CD8-positive, alpha-beta memory T cell (primary cell): ENCODE data around the gene ADAM22. TPM values are rescaled to one million over a fixed set of nuclear protein-coding genes. Genes with fewer than 3 reads are reported as not detected.

Source experiments
- CTCF ChIA-PET: fragments of 350-600 bp; sonication (Branson Sonifier 250); formaldehyde crosslinking; loops from one replicate; lab custom pipeline; 2021; ENCODE audit warnings: antibody characterized with exemption; lab: Charles Lee
- POLR2A ChIA-PET: fragments of 350-600 bp; sonication (Branson Sonifier 250); formaldehyde crosslinking; loops from one replicate; lab custom pipeline; 2021; ENCODE audit warnings: antibody characterized with exemption; lab: Charles Lee
- DNase-seq, 5 donors: peaks; one replicate each; pipeline versions ENCODE4 v3.0.0 to v3.0.0-alpha.2; 2020 to 2022; ENCODE audit warnings: mixed read lengths in 1 of 5
- H3K27ac ChIP-seq: one replicate; pipeline ENCODE4 v1.7.0; 2013; ENCODE audit warnings: low read depth, mild to moderate bottlenecking, low read length, moderate library complexity
- H3K27me3 ChIP-seq: 2 replicates; pipeline ENCODE4 v1.7.0; 2013; ENCODE audit warnings: low read length, mild to moderate bottlenecking; ENCODE audit not compliant: insufficient read depth, poor library complexity, severe bottlenecking
- H3K36me3 ChIP-seq: 2 replicates; pipeline ENCODE4 v1.7.0; 2013; ENCODE audit warnings: mild to moderate bottlenecking, low read length, moderate library complexity; ENCODE audit not compliant: insufficient read depth
- H3K4me1 ChIP-seq: 2 replicates; pipeline ENCODE4 v1.7.0; 2013; ENCODE audit warnings: mild to moderate bottlenecking, low read length, moderate library complexity; ENCODE audit not compliant: insufficient read depth
- H3K4me3 ChIP-seq: 2 replicates; pipeline ENCODE4 v1.7.0; 2013; ENCODE audit warnings: mild to moderate bottlenecking, low read length
- H3K9me3 ChIP-seq: 2 replicates; pipeline ENCODE4 v1.7.0; 2013; ENCODE audit warnings: mild to moderate bottlenecking, low read length
- H3K27ac Mint-ChIP-seq, 8 donors: one replicate each; pipeline ENCODE4 v1.8.0; 2020 to 2021; ENCODE audit warnings: mixed read lengths in 8 of 8, mild to moderate bottlenecking in 6 of 8, inconsistent platforms in 3 of 8, moderate library complexity in 3 of 8
- H3K27me3 Mint-ChIP-seq, 2 donors: one replicate each; pipeline ENCODE4 v1.8.0; 2020 to 2021; ENCODE audit warnings: mixed read lengths in 2 of 2, mild to moderate bottlenecking in 1 of 2, moderate library complexity in 1 of 2
- H3K36me3 Mint-ChIP-seq, 3 donors: one replicate each; pipeline ENCODE4 v1.8.0; 2020 to 2021; ENCODE audit warnings: mixed read lengths in 3 of 3, inconsistent platforms in 1 of 3, mild to moderate bottlenecking in 1 of 3
- H3K4me1 Mint-ChIP-seq, 3 donors: one replicate each; pipeline ENCODE4 v1.8.0; 2020 to 2021; ENCODE audit warnings: mixed read lengths in 3 of 3, inconsistent platforms in 1 of 3, mild to moderate bottlenecking in 1 of 3
- H3K4me3 Mint-ChIP-seq, 7 donors: one replicate each; pipeline ENCODE4 v1.8.0; 2020 to 2021; ENCODE audit warnings: mixed read lengths in 7 of 7, mild to moderate bottlenecking in 6 of 7, moderate library complexity in 4 of 7, inconsistent platforms in 2 of 7
- H3K9me3 Mint-ChIP-seq, 5 donors: one replicate each; pipeline ENCODE4 v1.8.0; 2020 to 2022; ENCODE audit warnings: mixed read lengths in 5 of 5, mild to moderate bottlenecking in 3 of 5, moderate library complexity in 2 of 5, inconsistent platforms in 1 of 5
- polyA plus RNA-seq: library from polyadenylated mRNA; unstranded; fragments of 300-500 nt; fragmentation: Illumina TruSeq; gene quantifications from one replicate; pipeline ENCODE4 v1.2.3, GENCODE V29; 2021
- total RNA-seq, 2 experiments: library from RNA; stranded (reverse); gene quantifications; one replicate each; pipeline ENCODE4 v1.2.3, GENCODE V29; 2021

ADAM22 gene
- total and polyA plus RNA-seq, 3 experiments from 2014 or later, result 2.3 to 4.7 (median 4.3) TPM

DNA sequence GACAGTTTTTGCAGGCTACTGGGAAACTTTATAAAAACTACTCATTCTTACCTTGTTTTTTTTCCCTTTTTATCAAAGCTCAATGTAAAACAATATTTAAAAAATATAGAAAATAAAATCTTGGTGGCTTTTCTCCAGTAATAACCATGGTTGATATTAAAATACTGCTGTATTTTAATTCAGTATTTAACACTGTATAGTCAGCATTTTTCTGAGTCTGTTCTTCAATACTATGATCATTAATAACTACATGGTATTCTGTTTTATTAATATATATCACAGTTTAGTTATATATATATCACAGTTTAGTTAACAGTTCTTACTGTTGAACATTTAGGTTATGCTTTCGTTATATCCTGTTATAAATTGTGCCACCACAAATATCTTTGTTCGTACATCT is 207.4 kb downstream of the ADAM22 start:
- no peak overlapping the region for H3K4me3 Mint-ChIP-seq
- no peaks in the 10 kb centered on the region for H3K27me3 ChIP-seq
- H3K36me3 Mint-ChIP-seq, result peaks cover 13 to 14% (median 13%) of the 10 kb centered on the region in 3 donors
- no peak overlapping the region for H3K4me3 ChIP-seq
- no peak for DNase-seq
- H3K4me1 Mint-ChIP-seq, result no peaks in the 10 kb centered on the region
- H3K27ac ChIP-seq, result no peak overlapping the region
- ChIA-PET POLR2A (no interaction called here), CTCF (no interaction called here)
- no peaks in the 10 kb centered on the region for H3K36me3 ChIP-seq
- no peak overlapping the region for H3K27ac Mint-ChIP-seq
- H3K9me3 Mint-ChIP-seq, result no peaks in the 10 kb centered on the region
- no peaks in the 10 kb centered on the region for H3K9me3 ChIP-seq
- H3K27me3 Mint-ChIP-seq, result no peaks in the 10 kb centered on the region
- H3K4me1 ChIP-seq, result no peaks in the 10 kb centered on the region

GRCh38 chr7:88141953-88142352 is 207.9 kb downstream of the ADAM22 start:
- Histone ChIP-seq H3K4me3 (no peak overlapping the region), H3K9me3 (no peaks in the 10 kb centered on the region), H3K36me3 (no peaks in the 10 kb centered on the region), H3K27me3 (no peaks in the 10 kb centered on the region), H3K4me1 (no peaks in the 10 kb centered on the region), H3K27ac (no peak overlapping the region)
- H3K36me3 Mint-ChIP-seq, result peaks cover 13 to 18% (median 13%) of the 10 kb centered on the region in 3 donors
- ChIA-PET CTCF (no interaction called here), POLR2A (no interaction called here)
- no peaks in the 10 kb centered on the region for H3K27me3 Mint-ChIP-seq
- H3K9me3 Mint-ChIP-seq, result no peaks in the 10 kb centered on the region
- H3K27ac Mint-ChIP-seq, result no peak overlapping the region
- no peak overlapping the region for H3K4me3 Mint-ChIP-seq
- DNase-seq, result no peak
- H3K4me1 Mint-ChIP-seq, result no peaks in the 10 kb centered on the region

DNA sequence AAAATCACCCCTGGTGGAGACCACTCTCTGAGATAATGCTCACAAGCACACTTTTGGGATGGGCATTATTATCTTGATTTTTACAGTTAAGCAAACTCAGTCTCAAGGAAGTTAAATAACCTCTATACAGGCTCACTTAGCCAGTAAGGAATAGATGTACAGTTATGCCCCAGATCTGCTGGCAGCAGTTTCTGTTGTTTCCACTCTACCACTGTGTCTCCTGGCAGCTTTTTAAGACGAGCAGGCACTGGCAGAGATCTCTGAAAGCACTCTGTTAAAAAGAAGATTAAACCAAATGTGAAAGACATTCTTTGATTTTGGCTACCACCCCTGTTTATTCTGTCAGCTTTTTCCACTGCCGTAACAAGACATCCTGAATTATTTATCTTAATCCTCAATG is 212.6 kb downstream of the ADAM22 start:
- ChIA-PET POLR2A (no interaction called here), CTCF (no interaction called here)
- Mint-ChIP-seq H3K36me3 (peaks cover 5 to 39% (median 26%) of the 10 kb centered on the region in 3 donors), H3K27me3 (no peaks in the 10 kb centered on the region), H3K4me3 (no peak overlapping the region), H3K9me3 (no peaks in the 10 kb centered on the region), H3K27ac (no peak overlapping the region), H3K4me1 (no peaks in the 10 kb centered on the region)
- Histone ChIP-seq H3K27me3 (no peaks in the 10 kb centered on the region), H3K4me1 (no peaks in the 10 kb centered on the region), H3K4me3 (no peak overlapping the region), H3K36me3 (no peaks in the 10 kb centered on the region), H3K9me3 (no peaks in the 10 kb centered on the region), H3K27ac (no peak overlapping the region)
- DNase-seq, result no peak

GRCh38 chr7:88147341-88147740 is 213.3 kb downstream of the ADAM22 start:
- Mint-ChIP-seq H3K27ac (no peak overlapping the region), H3K4me1 (no peaks in the 10 kb centered on the region), H3K4me3 (no peak overlapping the region), H3K27me3 (no peaks in the 10 kb centered on the region), H3K9me3 (no peaks in the 10 kb centered on the region), H3K36me3 (peaks cover 5 to 41% (median 26%) of the 10 kb centered on the region in 3 donors)
- H3K27me3 ChIP-seq, result no peaks in the 10 kb centered on the region
- H3K27ac ChIP-seq, result no peak overlapping the region
- H3K4me3 ChIP-seq, result no peak overlapping the region
- H3K9me3 ChIP-seq, result no peaks in the 10 kb centered on the region
- no peaks in the 10 kb centered on the region for H3K36me3 ChIP-seq
- no peak for DNase-seq
- POLR2A ChIA-PET, result no interaction called here
- CTCF ChIA-PET, result no interaction called here
- H3K4me1 ChIP-seq, result no peaks in the 10 kb centered on the region

GRCh38 chr7:88147949-88148348 is 213.9 kb downstream of the ADAM22 start:
- DNase-seq, result no peak
- Mint-ChIP-seq H3K36me3 (peaks cover 8 to 43% (median 29%) of the 10 kb centered on the region in 3 donors), H3K27me3 (no peaks in the 10 kb centered on the region), H3K4me1 (no peaks in the 10 kb centered on the region), H3K27ac (no peak overlapping the region), H3K4me3 (no peak overlapping the region), H3K9me3 (no peaks in the 10 kb centered on the region)
- H3K27ac ChIP-seq, result no peak overlapping the region
- no peaks in the 10 kb centered on the region for H3K27me3 ChIP-seq
- no peak overlapping the region for H3K4me3 ChIP-seq
- H3K9me3 ChIP-seq, result no peaks in the 10 kb centered on the region
- H3K36me3 ChIP-seq, result no peaks in the 10 kb centered on the region
- CTCF ChIA-PET, result no interaction called here
- no peaks in the 10 kb centered on the region for H3K4me1 ChIP-seq
- POLR2A ChIA-PET, result no interaction called here

GRCh38 chr7:88150033-88150432 is 216.0 kb downstream of the ADAM22 start:
- Mint-ChIP-seq H3K9me3 (no peaks in the 10 kb centered on the region), H3K4me1 (no peaks in the 10 kb centered on the region), H3K36me3 (peaks cover 19 to 52% (median 30%) of the 10 kb centered on the region in 3 donors), H3K27ac (no peak overlapping the region), H3K4me3 (no peak overlapping the region), H3K27me3 (no peaks in the 10 kb centered on the region)
- ChIA-PET POLR2A (no interaction called here), CTCF (no interaction called here)
- no peak for DNase-seq
- H3K4me3 ChIP-seq, result no peak overlapping the region
- H3K4me1 ChIP-seq, result no peaks in the 10 kb centered on the region
- no peak overlapping the region for H3K27ac ChIP-seq
- H3K36me3 ChIP-seq, result no peaks in the 10 kb centered on the region
- H3K27me3 ChIP-seq, result no peaks in the 10 kb centered on the region
- H3K9me3 ChIP-seq, result no peaks in the 10 kb centered on the region

DNA sequence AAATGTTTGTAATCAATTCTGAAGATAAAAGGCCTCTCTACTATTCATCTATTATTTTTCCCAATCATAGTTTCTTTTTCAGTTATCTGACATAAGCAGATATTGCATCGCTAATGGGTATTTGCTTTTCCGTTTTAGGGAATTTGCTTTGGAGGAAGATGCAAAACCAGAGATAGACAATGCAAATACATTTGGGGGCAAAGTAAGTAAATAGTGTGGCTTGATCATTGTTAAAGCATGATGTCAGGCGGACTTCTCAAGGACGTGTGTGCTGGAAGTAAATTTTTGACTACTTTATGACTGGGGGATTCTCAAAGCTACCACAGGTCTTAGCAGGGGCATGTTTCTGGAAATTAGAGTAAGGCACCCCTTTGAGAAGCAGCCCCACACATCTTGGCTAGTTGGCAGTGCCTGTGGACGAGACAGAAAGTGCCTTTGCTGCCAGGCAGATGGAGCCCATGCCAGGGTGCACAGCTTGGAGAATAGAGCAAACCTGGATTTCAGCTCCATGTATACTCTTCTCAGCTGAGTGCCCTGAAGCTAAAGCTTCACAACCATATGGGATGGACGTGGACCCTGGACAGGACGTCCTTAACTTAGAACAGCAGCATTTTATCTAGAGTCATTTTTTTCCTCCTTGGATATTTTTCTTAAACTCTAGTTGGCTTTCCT is 217.2 kb downstream of the ADAM22 start:
- Mint-ChIP-seq H3K4me3 (no peak overlapping the region), H3K36me3 (peaks cover 20 to 49% (median 23%) of the 10 kb centered on the region in 3 donors), H3K9me3 (no peaks in the 10 kb centered on the region), H3K27ac (no peak overlapping the region), H3K4me1 (no peaks in the 10 kb centered on the region), H3K27me3 (no peaks in the 10 kb centered on the region)
- Histone ChIP-seq H3K4me3 (no peak overlapping the region), H3K27ac (no peak overlapping the region), H3K4me1 (no peaks in the 10 kb centered on the region), H3K27me3 (no peaks in the 10 kb centered on the region), H3K9me3 (no peaks in the 10 kb centered on the region), H3K36me3 (no peaks in the 10 kb centered on the region)
- ChIA-PET CTCF (no interaction called here), POLR2A (no interaction called here)
- DNase-seq, result no peak

DNA sequence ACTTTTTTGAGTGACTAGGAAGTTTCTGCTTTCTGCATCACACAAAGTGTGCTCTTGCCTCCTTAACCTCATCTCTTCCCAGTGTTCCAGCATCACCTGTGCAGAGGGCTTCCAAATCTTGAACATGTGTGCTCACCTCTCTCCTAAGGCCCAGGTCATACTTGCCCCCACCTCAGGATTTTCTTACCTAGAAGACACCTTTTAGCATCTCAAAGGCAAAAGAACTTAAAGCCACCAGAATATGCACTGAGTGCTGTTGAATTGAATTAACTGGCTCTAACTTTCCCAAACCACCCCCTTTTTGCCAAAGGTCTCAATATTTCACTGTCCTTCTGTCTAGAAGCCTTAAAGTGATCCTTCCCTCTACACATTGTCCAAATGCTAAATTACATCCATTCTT is 219.3 kb downstream of the ADAM22 start:
- ChIA-PET POLR2A (no interaction called here), CTCF (no interaction called here)
- Mint-ChIP-seq H3K27ac (no peak overlapping the region), H3K4me1 (no peaks in the 10 kb centered on the region), H3K36me3 (peaks cover 20 to 57% (median 44%) of the 10 kb centered on the region in 3 donors), H3K4me3 (no peak overlapping the region), H3K27me3 (no peaks in the 10 kb centered on the region), H3K9me3 (peaks cover 1 to 13% (median 8%) of the 10 kb centered on the region in 5 donors)
- no peaks in the 10 kb centered on the region for H3K36me3 ChIP-seq
- no peak overlapping the region for H3K4me3 ChIP-seq
- H3K27me3 ChIP-seq, result no peaks in the 10 kb centered on the region
- no peaks in the 10 kb centered on the region for H3K4me1 ChIP-seq
- H3K9me3 ChIP-seq, result no peaks in the 10 kb centered on the region
- no peak for DNase-seq
- H3K27ac ChIP-seq, result no peak overlapping the region
